ENCODE results near the gene TRAP1. TPM values are rescaled to one million over a fixed set of nuclear protein-coding genes. Genes with fewer than 3 reads are reported as not detected.
"Not testable (repeated sequence)": the region's sequence is repeated elsewhere in the genome, so short reads cannot be mapped to it uniquely, and the experiment has no call there.

Gene TRAP1
- total RNA-seq, 2 experiments from 2014 or later = 384 to 396 TPM

DNA sequence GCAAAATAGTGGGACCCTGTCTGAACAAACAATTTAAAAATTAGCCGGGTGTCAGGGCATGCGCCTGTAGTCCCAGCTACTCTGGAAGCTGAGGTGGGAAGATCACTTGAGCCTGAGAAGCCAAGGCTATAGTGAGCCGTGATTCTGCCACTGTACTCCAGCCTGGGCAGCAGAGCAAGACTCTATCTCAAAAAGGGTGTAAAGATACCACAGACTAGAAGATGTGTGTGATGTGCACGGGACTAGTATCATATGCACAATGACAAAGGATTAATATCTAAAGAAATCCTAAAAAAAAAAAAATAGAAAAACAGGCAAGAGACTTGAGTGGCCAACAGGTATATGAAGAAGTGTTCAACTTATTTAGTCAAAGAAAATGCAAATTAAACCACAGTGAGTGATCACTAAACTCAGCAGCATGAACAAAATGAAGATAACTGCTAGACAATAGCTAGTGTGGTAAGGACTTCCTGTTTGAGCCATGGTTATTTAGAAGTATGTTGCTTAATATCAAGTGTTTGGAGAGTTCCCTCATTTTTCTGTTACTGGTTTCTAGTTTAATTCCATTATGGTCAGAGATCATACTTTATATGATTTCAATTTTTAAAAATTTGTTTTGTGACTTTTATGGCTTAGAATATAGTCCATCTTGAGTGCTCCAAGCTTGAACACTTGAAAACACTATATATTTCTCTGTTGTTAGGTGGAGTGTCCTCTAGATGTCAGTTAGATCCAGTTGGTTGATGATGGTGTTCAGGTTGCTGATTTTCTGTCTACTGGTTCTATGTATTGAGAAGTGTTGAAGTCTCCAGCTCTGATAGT lies 91.2 kb downstream of the TRAP1 start:
- CTCF ChIA-PET = interaction anchor here (0.7 to 1.4 kb wide), 3 partner anchors 12 to 101 kb away, joined by 4 to 5 read pairs (median 5); no protein-coding TSS in a partner anchor
- Mint-ChIP-seq H3K27ac (peak overlapping the region; percentile 66), H3K27me3 (ENCODE audit: low read depth) (no peaks in the 10 kb centered on the region), H3K9me3 (no peaks in the 10 kb centered on the region), H3K4me3 (no peak overlapping the region), H3K36me3 (ENCODE audit: low read depth) (no peaks in the 10 kb centered on the region), H3K4me1 (ENCODE audit: low read depth) (peaks cover 33% of the 10 kb centered on the region)
- no peak for DNase-seq
- intact Hi-C loops (cut with micrococcal nuclease) = loop anchor here (1.0 kb wide), 1 partner anchor 48 kb away; no protein-coding TSS in a partner anchor

DNA sequence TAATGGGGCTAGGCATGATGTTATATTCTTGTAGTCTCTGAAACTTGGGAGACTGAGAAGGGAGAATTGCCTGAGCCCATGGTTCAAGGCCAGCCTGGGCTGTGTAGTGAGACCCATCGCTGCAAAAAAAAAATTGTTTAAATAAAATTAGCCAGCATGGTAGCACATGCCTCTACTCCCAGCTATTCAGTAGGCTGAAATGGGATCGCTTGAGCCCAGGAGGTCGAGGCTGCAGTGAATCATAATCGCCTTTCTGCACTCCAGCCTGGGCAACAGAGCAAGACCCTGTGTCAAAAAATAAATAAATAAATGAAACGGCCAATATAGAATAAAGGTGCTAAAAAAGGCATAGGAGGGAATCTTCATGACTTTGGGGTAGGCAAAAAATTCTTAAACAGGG lies 92.0 kb downstream of the TRAP1 start:
- H3K4me1 Mint-ChIP-seq (ENCODE audit: low read depth) = peaks cover 33% of the 10 kb centered on the region
- H3K4me3 Mint-ChIP-seq = no peak overlapping the region

DNA sequence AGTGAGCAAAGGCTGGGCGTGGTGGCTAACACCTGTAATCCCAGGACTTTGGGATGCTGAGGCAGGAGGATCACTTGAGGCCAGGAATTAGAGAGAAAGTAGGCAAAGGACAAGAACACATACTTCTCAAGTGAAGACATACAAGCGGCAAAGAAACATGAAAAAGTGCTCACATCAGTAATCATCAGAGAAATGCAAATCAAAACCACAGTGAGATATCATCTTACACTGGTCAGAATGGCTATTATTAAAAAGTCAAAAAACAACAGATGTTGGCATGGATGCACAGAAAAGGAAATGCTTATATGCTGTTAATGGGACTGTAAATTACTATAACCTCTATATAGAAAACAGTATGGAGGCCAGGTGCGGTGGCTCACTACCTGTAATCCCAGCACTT lies 93.7 kb downstream of the TRAP1 start:
- Mint-ChIP-seq H3K27me3 (ENCODE audit: low read depth) (no peaks in the 10 kb centered on the region), H3K36me3 (ENCODE audit: low read depth) (peaks cover 2% of the 10 kb centered on the region), H3K27ac (no peak overlapping the region), H3K4me1 (ENCODE audit: low read depth) (peaks cover 35% of the 10 kb centered on the region), H3K9me3 (no peaks in the 10 kb centered on the region), H3K4me3 (no peak overlapping the region)
- CTCF ChIA-PET = no interaction called here
- intact Hi-C loops (cut with micrococcal nuclease) = no loop called here
- DNase-seq = no peak

More for the DNA sequence above, 92.0 kb downstream of the TRAP1 start:
- DNase-seq = no peak
- CTCF ChIA-PET = no interaction called here
- Mint-ChIP-seq H3K9me3 (no peaks in the 10 kb centered on the region), H3K27ac (no peak overlapping the region), H3K27me3 (ENCODE audit: low read depth) (no peaks in the 10 kb centered on the region), H3K36me3 (ENCODE audit: low read depth) (no peaks in the 10 kb centered on the region)
- intact Hi-C loops (cut with micrococcal nuclease) = no loop called here

DNA sequence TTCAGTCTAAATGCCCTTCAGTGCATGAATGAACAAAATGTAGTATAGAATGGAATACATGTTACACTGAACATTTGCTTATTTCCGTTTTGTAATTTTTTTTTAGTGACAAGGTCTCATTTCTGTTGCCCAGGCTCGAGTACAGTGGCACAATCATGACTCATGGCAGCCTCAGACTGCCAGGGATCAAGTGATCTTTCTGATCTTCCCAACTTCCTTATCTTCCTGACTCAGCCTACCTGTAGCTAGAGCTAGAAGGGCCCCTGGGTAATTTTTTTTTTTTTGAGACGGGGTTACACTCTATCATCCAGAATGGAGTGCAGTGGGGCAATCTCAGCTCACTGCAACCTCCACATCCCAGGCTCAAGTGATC lies 98.6 kb downstream of the TRAP1 start:
- intact Hi-C loops (cut with micrococcal nuclease) = no loop called here
- DNase-seq = no peak
- Mint-ChIP-seq H3K36me3 (ENCODE audit: low read depth) (peaks cover 9% of the 10 kb centered on the region), H3K27ac (no peak overlapping the region), H3K4me1 (ENCODE audit: low read depth) (peaks cover 44% of the 10 kb centered on the region), H3K27me3 (ENCODE audit: low read depth) (no peaks in the 10 kb centered on the region), H3K4me3 (no peak overlapping the region), H3K9me3 (no peaks in the 10 kb centered on the region)
- CTCF ChIA-PET = no interaction called here

DNA sequence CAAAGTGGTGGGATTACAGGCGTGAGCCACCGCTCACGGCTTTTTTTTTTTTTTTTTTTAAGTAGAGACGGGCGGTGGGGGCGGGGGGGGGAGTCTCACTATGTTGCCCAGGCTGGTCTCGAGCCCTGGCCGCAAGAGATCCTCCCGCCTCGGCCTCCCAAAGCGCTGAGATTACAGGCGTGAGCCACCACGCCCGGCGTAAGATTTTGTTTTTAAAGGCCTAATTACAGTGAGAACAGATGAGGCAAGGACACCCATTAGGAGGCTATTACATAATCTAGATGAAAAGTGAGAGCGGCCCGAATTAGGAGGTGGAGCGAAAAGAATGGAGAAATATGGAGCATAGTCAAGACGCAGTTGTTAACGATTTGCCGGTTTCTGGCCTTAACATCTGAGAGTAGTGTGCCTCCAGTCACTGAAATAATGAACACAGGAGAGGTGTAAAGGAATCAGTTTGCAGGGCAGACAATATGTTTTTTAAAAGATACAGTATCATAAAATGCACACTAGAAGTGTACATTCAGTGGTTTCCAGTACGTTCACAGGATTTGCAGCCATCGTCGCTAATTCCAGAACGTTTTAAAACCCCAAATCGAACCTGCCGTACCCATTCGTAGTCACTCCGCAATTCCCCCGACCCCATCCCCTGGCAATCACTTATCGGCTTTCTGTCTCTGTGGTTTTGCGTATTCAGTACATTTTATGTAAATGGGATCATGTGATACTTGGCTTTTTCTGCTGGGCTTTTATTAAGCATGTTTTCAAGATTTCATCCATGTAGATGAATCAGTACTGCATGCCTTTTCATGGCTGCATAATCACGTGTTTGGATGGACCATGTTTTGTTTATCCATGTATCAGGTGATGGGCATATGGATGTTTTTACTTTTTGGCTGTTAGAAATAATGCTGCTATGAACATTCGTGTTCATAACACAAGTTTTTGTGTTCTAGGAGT lies 104.5 kb downstream of the TRAP1 start:
- Mint-ChIP-seq H3K9me3 (no peaks in the 10 kb centered on the region), H3K4me3 (peak overlapping the region; percentile 100), H3K4me1 (ENCODE audit: low read depth) (peaks cover 47% of the 10 kb centered on the region), H3K27ac (no peak overlapping the region), H3K36me3 (ENCODE audit: low read depth) (peaks cover 14% of the 10 kb centered on the region), H3K27me3 (ENCODE audit: low read depth) (no peaks in the 10 kb centered on the region)
- CTCF ChIA-PET = interaction anchor here (0.6 to 1.0 kb wide), 2 partner anchors 44 to 109 kb away, joined by 3 read pairs; no protein-coding TSS in a partner anchor
- intact Hi-C loops (cut with micrococcal nuclease) = loop anchor here (5.0 kb wide), 2 partner anchors 105 to 640 kb away; partner anchors contain the start of gene TRAP1
- DNase-seq = no peak

DNA sequence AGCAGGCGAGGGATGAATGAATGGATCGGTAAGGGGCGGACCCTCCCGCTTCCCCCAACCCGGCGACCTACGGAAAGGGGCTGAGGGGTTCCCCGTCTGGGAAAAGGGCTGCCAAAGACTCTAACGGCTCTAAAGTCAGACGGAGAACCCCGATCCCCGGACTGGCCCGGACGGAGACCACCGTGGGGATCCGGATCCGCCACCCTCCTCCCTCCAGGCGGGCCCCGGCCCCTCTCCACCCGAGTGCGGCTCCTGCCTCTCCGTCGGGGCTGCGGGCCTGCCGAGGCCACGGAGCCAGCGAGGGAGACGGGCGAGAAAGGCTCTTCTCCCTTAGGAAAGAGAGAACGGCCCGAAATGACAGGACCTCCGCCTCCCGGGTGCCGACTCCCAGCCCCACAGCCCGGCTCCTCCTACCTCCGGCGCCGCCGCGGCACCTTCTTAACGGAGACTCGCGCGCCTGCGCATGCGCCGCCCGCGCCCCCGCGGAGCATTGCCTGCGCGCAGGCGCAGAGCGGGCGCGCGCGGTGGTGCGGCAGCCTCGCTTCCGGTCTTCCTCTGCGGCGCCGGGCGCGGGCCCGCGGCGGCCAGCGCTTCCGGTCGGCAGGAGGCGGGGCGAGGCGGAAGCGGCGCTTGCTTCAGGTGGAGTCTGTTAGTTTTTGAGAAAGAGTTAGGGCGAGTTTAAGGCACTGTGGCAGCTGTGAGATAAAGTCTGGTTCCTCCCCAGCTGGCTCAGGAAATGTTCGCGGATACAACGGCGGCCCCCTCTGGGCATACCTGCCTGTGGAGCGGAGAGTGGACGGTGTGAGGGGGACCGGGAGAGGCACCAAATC lies 106.0 kb downstream of the TRAP1 start, which contains the start of gene SLX4:
Gene SLX4 (minus strand): TSS at position 461 of the 830 bp plus-strand sequence. CDS start 2,642 bp downstream, outside the sequence.
- Mint-ChIP-seq H3K4me3 (peak within 1 kb of the TSS; percentile 100), H3K27ac (peak within 1 kb of the TSS; percentile 98), H3K4me1 (ENCODE audit: low read depth) (peaks cover 43% of the 10 kb centered on the region), H3K36me3 (ENCODE audit: low read depth) (peaks cover 16% of the 10 kb centered on the region), H3K9me3 (no peaks in the 10 kb centered on the region), H3K27me3 (ENCODE audit: low read depth) (no peaks in the 10 kb centered on the region)
- intact Hi-C loops (cut with micrococcal nuclease) = loop anchor here (1.0 to 5.0 kb wide), 6 partner anchors 33 to 641 kb away; partner anchors contain the start of genes CREBBP and TRAP1
- DNase-seq = peak; percentile 89
- CTCF ChIA-PET = interaction anchor here (1.0 kb wide), 1 partner anchor 46 kb away, joined by 3 read pairs; no protein-coding TSS in a partner anchor

DNA sequence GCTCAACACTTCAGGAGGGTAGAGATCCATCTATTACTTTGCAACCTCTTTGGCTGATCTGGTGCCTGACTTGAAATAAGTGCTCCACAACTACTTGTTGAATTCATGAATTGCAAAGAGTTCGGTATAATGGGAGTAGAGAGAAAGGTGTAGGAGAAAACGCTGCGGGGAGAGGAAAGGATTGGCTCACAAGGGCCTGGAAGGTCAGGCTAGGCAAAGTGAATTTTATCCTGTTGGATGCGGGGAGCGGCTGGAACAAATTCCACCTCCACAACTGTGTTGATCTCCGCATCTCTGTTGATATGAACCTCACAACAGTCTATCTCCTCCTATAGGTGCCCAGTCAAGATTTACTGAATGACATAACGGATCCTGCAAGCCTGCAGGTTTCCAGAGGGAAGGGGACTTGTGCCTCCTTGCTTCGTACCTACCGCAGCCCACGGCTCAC lies 106.6 kb downstream of the TRAP1 start:
- peaks cover 41% of the 10 kb centered on the region for H3K4me1 Mint-ChIP-seq (ENCODE audit: low read depth)
- peak overlapping the region; percentile 100 for H3K4me3 Mint-ChIP-seq
- H3K27me3 Mint-ChIP-seq (ENCODE audit: low read depth) = no peaks in the 10 kb centered on the region
- intact Hi-C loops (cut with micrococcal nuclease) = loop anchor here (1.0 to 5.0 kb wide), 6 partner anchors 32 to 642 kb away; partner anchors contain the start of genes CREBBP and TRAP1
- H3K36me3 Mint-ChIP-seq (ENCODE audit: low read depth) = peaks cover 19% of the 10 kb centered on the region
- peak overlapping the region; percentile 74 for H3K27ac Mint-ChIP-seq
- no peaks in the 10 kb centered on the region for H3K9me3 Mint-ChIP-seq
- DNase-seq = no peak
- CTCF ChIA-PET = interaction anchor here (0.9 kb wide), 1 partner anchor 85 kb away, joined by 3 read pairs; no protein-coding TSS in a partner anchor

DNA sequence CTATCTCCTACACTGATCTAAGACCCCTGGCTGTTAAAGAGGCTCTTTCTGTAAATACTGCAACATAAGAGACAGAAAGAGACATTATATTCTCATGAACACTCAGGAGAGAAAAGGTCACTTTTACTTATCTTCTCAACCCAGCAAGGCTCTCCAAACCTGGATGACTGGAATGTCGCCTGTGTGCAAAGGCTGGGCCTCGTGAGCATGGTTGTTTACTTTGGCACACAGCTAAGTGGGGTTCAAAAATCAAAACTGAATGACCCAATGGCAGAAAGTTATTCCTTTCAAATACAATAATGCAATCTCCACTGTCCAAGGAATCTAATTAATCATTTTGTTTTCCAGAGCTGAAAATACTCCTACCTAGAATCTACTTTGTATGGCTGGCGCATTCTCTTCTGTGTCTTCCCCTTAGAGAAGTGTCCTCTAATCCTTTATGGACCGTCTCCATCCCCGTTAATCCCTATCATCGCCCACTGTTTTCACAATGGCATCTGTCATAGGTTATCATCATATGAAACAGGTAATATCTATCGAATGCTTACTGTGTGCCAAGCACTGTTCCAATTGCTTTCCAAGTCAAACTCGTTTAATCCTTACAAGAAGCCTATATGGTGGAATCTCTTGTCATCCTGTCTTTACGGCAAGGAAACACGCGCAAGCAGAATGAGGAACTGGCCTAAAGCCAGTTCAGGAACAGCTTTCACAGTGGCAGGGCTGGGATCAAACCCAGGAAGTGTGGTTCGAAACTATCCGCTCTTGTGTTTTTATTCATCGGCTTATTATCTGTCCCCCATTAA lies 107.2 kb downstream of the TRAP1 start:
- Mint-ChIP-seq H3K27me3 (ENCODE audit: low read depth) (no peaks in the 10 kb centered on the region), H3K4me1 (ENCODE audit: low read depth) (peaks cover 36% of the 10 kb centered on the region), H3K27ac (no peak overlapping the region), H3K4me3 (peak overlapping the region; percentile 100), H3K36me3 (ENCODE audit: low read depth) (peaks cover 16% of the 10 kb centered on the region), H3K9me3 (no peaks in the 10 kb centered on the region)
- DNase-seq = peak; percentile 12
- intact Hi-C loops (cut with micrococcal nuclease) = loop anchor here (2.0 to 5.0 kb wide), 4 partner anchors 83 to 642 kb away; partner anchors contain the start of gene TRAP1
- CTCF ChIA-PET = interaction anchor here (0.5 to 0.9 kb wide), 2 partner anchors 85 to 291 kb away, joined by 3 to 6 read pairs; no protein-coding TSS in a partner anchor

DNA sequence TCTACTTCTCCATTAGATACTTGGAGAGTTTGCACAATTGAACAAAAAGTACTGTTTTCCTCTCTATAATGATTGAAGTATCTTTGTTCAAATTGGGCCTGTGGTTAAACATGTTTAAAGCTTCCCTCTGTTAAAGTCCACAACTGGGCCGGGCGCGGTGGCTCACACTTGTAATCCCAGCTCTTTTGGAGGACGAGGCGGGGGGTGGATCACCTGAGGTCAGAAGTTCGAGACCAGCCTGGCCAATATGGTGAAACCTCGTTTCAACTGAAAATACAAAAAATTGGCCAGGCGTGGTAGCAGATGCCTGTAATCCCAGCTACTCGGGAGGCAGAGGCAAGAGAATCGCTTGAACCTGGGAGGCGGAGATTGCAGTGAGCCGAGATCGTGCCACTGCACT lies 108.3 kb downstream of the TRAP1 start:
- intact Hi-C loops (cut with micrococcal nuclease); DNase-seq; H3K27me3 Mint-ChIP-seq (ENCODE audit: low read depth); H3K27ac Mint-ChIP-seq; H3K9me3 Mint-ChIP-seq; H3K4me3 Mint-ChIP-seq: not testable (repeated sequence)
- CTCF ChIA-PET = interaction anchor here (0.7 kb wide), 1 partner anchor 13 kb away, joined by 4 read pairs; no protein-coding TSS in a partner anchor
- peaks cover 18% of the 10 kb centered on the region for H3K36me3 Mint-ChIP-seq (ENCODE audit: low read depth)
- peaks cover 27% of the 10 kb centered on the region for H3K4me1 Mint-ChIP-seq (ENCODE audit: low read depth)

DNA sequence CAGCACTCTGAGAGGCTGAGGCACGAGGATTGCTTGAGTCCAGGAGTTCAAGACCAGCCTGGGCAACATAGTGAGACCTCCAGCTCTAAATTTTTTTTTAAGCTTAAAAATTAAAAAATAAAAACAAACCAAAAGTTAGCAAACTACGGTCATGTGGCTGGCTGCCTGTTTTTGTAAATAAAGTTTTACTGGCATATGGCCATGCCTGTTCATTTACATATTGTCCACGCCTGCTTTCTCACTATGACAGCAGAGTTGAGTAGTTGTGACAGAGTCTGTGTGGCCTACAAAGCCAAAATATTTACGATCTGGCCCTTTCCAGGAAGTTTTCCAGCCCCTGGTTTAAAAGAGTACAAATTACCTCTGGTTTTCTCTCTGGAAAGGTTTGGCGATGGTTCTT lies 109.3 kb downstream of the TRAP1 start:
- no peaks in the 10 kb centered on the region for H3K27me3 Mint-ChIP-seq (ENCODE audit: low read depth)
- no peak overlapping the region for H3K27ac Mint-ChIP-seq
- no peaks in the 10 kb centered on the region for H3K9me3 Mint-ChIP-seq
- intact Hi-C loops (cut with micrococcal nuclease) = no loop called here
- peaks cover 24% of the 10 kb centered on the region for H3K36me3 Mint-ChIP-seq (ENCODE audit: low read depth)
- no peak for DNase-seq
- CTCF ChIA-PET = no interaction called here
- H3K4me3 Mint-ChIP-seq = no peak overlapping the region
- peaks cover 22% of the 10 kb centered on the region for H3K4me1 Mint-ChIP-seq (ENCODE audit: low read depth)
